CD4-positive, alpha-beta memory T cell (primary cell): Measurements from ENCODE around the gene TPBG. TPM values are rescaled to one million over a fixed set of nuclear protein-coding genes. Genes with fewer than 3 reads are reported as not detected.

Experiments
- CTCF ChIA-PET: fragments of 350-600 bp; sonication (Branson Sonifier 250); formaldehyde crosslinking; loops from one replicate; lab custom pipeline; 2021; ENCODE audit warnings: inconsistent platforms; ENCODE audit not compliant: partially characterized antibody; lab: Charles Lee
- POLR2A ChIA-PET: fragments of 350-600 bp; sonication (Branson Sonifier 250); formaldehyde crosslinking; loops from one replicate; lab custom pipeline; 2021; ENCODE audit not compliant: partially characterized antibody; lab: Charles Lee
- DNase-seq, 5 donors: peaks; one replicate each; pipeline versions ENCODE4 v3.0.0 to v3.0.0-alpha.2; 2020 to 2022; ENCODE audit warnings: mixed read lengths in 1 of 5
- H3K27ac ChIP-seq: one replicate; pipeline ENCODE4 v1.7.0; 2013; ENCODE audit warnings: low read depth, low read length
- H3K27me3 ChIP-seq: 2 replicates; pipeline ENCODE4 v1.7.0; 2013; ENCODE audit warnings: mild to moderate bottlenecking, low read length, moderate library complexity; ENCODE audit not compliant: insufficient read depth
- H3K36me3 ChIP-seq: 2 replicates; pipeline ENCODE4 v1.7.0; 2013; ENCODE audit warnings: mild to moderate bottlenecking, low read length, moderate library complexity; ENCODE audit not compliant: insufficient read depth
- H3K4me1 ChIP-seq: 2 replicates; pipeline ENCODE4 v1.7.0; 2013; ENCODE audit warnings: mild to moderate bottlenecking, low read length, moderate library complexity; ENCODE audit not compliant: insufficient read depth
- H3K4me3 ChIP-seq, 2 donors: one replicate each; pipeline ENCODE4 v1.7.0; 2013; ENCODE audit warnings: low read length in 2 of 2, mild to moderate bottlenecking in 1 of 2
- H3K9me3 ChIP-seq, 2 donors: one replicate each; pipeline ENCODE4 v1.7.0; 2013; ENCODE audit warnings: low read length in 2 of 2, control low read depth in 1 of 2; ENCODE audit not compliant: control insufficient read depth in 1 of 2
- H3K27ac Mint-ChIP-seq, 7 donors: one replicate each; pipeline ENCODE4 v1.8.0; 2020 to 2021; ENCODE audit warnings: mixed read lengths in 7 of 7, mild to moderate bottlenecking in 6 of 7, inconsistent platforms in 3 of 7, moderate library complexity in 3 of 7
- H3K27me3 Mint-ChIP-seq, 2 donors: one replicate each; pipeline ENCODE4 v1.8.0; 2020 to 2021; ENCODE audit warnings: mixed read lengths in 2 of 2
- H3K36me3 Mint-ChIP-seq, 2 donors: one replicate each; pipeline ENCODE4 v1.8.0; 2020 to 2021; ENCODE audit warnings: mixed read lengths in 2 of 2, inconsistent platforms in 1 of 2, mild to moderate bottlenecking in 1 of 2
- H3K4me1 Mint-ChIP-seq, 4 donors: one replicate each; pipeline ENCODE4 v1.8.0; 2020 to 2021; ENCODE audit warnings: mixed read lengths in 4 of 4, mild to moderate bottlenecking in 1 of 4
- H3K4me3 Mint-ChIP-seq, 8 donors: one replicate each; pipeline ENCODE4 v1.8.0; 2020 to 2021; ENCODE audit warnings: mixed read lengths in 8 of 8, mild to moderate bottlenecking in 7 of 8, moderate library complexity in 6 of 8, inconsistent platforms in 3 of 8
- H3K9me3 Mint-ChIP-seq, 8 donors: one replicate each; pipeline ENCODE4 v1.8.0; 2020 to 2021; ENCODE audit warnings: mixed read lengths in 8 of 8, mild to moderate bottlenecking in 5 of 8, inconsistent platforms in 3 of 8, moderate library complexity in 1 of 8
- intact Hi-C: fragments of 100-400 bp; cut with micrococcal nuclease; formaldehyde crosslinking; loops from one replicate; pipeline ENCODE4 v1.15.1; 2023
- polyA plus RNA-seq, 2 donors: library from polyadenylated mRNA; unstranded; fragments of 300-500 nt; fragmentation: Illumina TruSeq; gene quantifications; one replicate each; pipeline ENCODE4 v1.2.3, GENCODE V29; 2021
- total RNA-seq, 2 experiments: library from RNA; stranded (reverse); gene quantifications; one replicate each; pipeline ENCODE4 v1.2.3, GENCODE V29; 2021

The TPBG gene
- total and polyA plus RNA-seq, 4 experiments from 2014 or later = 0.79 to 1.7 (median 1.3) TPM

- Mint-ChIP-seq H3K27me3 (peaks cover 0 to 1% of the 10 kb centered on the region in 2 donors), H3K4me3 (no peak overlapping the region), H3K27ac (no peak overlapping the region), H3K36me3 (no peaks in the 10 kb centered on the region), H3K9me3 (peaks cover 0 to 4% (median 0%) of the 10 kb centered on the region in 8 donors), H3K4me1 (no peaks in the 10 kb centered on the region)
- Histone ChIP-seq H3K9me3 (no peaks in the 10 kb centered on the region), H3K27me3 (no peaks in the 10 kb centered on the region), H3K27ac (no peak overlapping the region), H3K36me3 (no peaks in the 10 kb centered on the region), H3K4me1 (no peaks in the 10 kb centered on the region), H3K4me3 (no peak overlapping the region)
- intact Hi-C loops = no loop called here
- ChIA-PET POLR2A (no interaction called here), CTCF (no interaction called here)
- DNase-seq = no peak
Measured at GRCh38 chr6:82396964-82397751, 33.5 kb downstream of the TPBG start.

- ChIA-PET CTCF (no interaction called here), POLR2A (no interaction called here)
- H3K27me3 ChIP-seq = no peaks in the 10 kb centered on the region
- no peak for DNase-seq
- Mint-ChIP-seq H3K27ac (no peak overlapping the region), H3K9me3 (peaks cover 0 to 4% (median 0%) of the 10 kb centered on the region in 8 donors), H3K4me3 (peak overlapping the region in 1 of 8 donors; percentile 16), H3K36me3 (no peaks in the 10 kb centered on the region), H3K4me1 (no peaks in the 10 kb centered on the region), H3K27me3 (peaks cover 0 to 3% of the 10 kb centered on the region in 2 donors)
- H3K4me3 ChIP-seq = no peak overlapping the region
- intact Hi-C loops = no loop called here
- H3K4me1 ChIP-seq = no peaks in the 10 kb centered on the region
- H3K36me3 ChIP-seq = no peaks in the 10 kb centered on the region
- no peaks in the 10 kb centered on the region for H3K9me3 ChIP-seq
- H3K27ac ChIP-seq = no peak overlapping the region
Measured at GRCh38 chr6:82397962-82398692, 34.5 kb downstream of the TPBG start.

GRCh38 chr6:82408952-82409431 lies 45.4 kb downstream of the TPBG start:
- H3K9me3 Mint-ChIP-seq = no peaks in the 10 kb centered on the region
- ChIA-PET POLR2A (no interaction called here), CTCF (no interaction called here)
- Histone ChIP-seq H3K4me1 (no peaks in the 10 kb centered on the region), H3K9me3 (no peaks in the 10 kb centered on the region), H3K27me3 (no peaks in the 10 kb centered on the region), H3K36me3 (no peaks in the 10 kb centered on the region), H3K4me3 (no peak overlapping the region), H3K27ac (no peak overlapping the region)
- DNase-seq = no peak
- no peak overlapping the region for H3K4me3 Mint-ChIP-seq
- intact Hi-C loops = no loop called here
- H3K27ac Mint-ChIP-seq = no peak overlapping the region
- peaks cover 0 to 3% of the 10 kb centered on the region in 2 donors for H3K27me3 Mint-ChIP-seq
- H3K36me3 Mint-ChIP-seq = no peaks in the 10 kb centered on the region
- H3K4me1 Mint-ChIP-seq = no peaks in the 10 kb centered on the region

- H3K4me3 Mint-ChIP-seq = no peak overlapping the region
- Histone ChIP-seq H3K27me3 (no peaks in the 10 kb centered on the region), H3K27ac (no peak overlapping the region), H3K36me3 (no peaks in the 10 kb centered on the region), H3K4me3 (no peak overlapping the region), H3K4me1 (no peaks in the 10 kb centered on the region), H3K9me3 (no peaks in the 10 kb centered on the region)
- no peak overlapping the region for H3K27ac Mint-ChIP-seq
- DNase-seq = no peak
- H3K36me3 Mint-ChIP-seq = no peaks in the 10 kb centered on the region
- no peaks in the 10 kb centered on the region for H3K9me3 Mint-ChIP-seq
- ChIA-PET POLR2A (no interaction called here), CTCF (no interaction called here)
- intact Hi-C loops = no loop called here
- H3K27me3 Mint-ChIP-seq = peaks cover 0 to 3% of the 10 kb centered on the region in 2 donors
- no peaks in the 10 kb centered on the region for H3K4me1 Mint-ChIP-seq
Measured at GRCh38 chr6:82410151-82410648, 46.6 kb downstream of the TPBG start.

GRCh38 chr6:82413868-82414267 lies 50.3 kb downstream of the TPBG start:
- intact Hi-C loops = no loop called here
- H3K4me1 Mint-ChIP-seq = peaks cover 0 to 1% (median 0%) of the 10 kb centered on the region in 4 donors
- ChIA-PET CTCF (no interaction called here), POLR2A (no interaction called here)
- DNase-seq = no peak
- no peaks in the 10 kb centered on the region for H3K27me3 ChIP-seq
- H3K9me3 Mint-ChIP-seq = no peaks in the 10 kb centered on the region
- H3K27me3 Mint-ChIP-seq = peaks cover 0 to 3% of the 10 kb centered on the region in 2 donors
- no peak overlapping the region for H3K4me3 ChIP-seq
- no peaks in the 10 kb centered on the region for H3K36me3 ChIP-seq
- no peak overlapping the region for H3K27ac Mint-ChIP-seq
- H3K27ac ChIP-seq = no peak overlapping the region
- no peaks in the 10 kb centered on the region for H3K9me3 ChIP-seq
- no peaks in the 10 kb centered on the region for H3K4me1 ChIP-seq
- H3K36me3 Mint-ChIP-seq = no peaks in the 10 kb centered on the region
- H3K4me3 Mint-ChIP-seq = peak overlapping the region in 1 of 8 donors; percentile 5

- no peak for DNase-seq
- Histone ChIP-seq H3K36me3 (no peaks in the 10 kb centered on the region), H3K27ac (no peak overlapping the region), H3K27me3 (no peaks in the 10 kb centered on the region), H3K4me3 (no peak overlapping the region), H3K9me3 (no peaks in the 10 kb centered on the region), H3K4me1 (no peaks in the 10 kb centered on the region)
- Mint-ChIP-seq H3K9me3 (no peaks in the 10 kb centered on the region), H3K4me1 (peaks cover 0 to 1% (median 0%) of the 10 kb centered on the region in 4 donors), H3K36me3 (no peaks in the 10 kb centered on the region), H3K27ac (no peak overlapping the region), H3K4me3 (no peak overlapping the region), H3K27me3 (peaks cover 0 to 3% of the 10 kb centered on the region in 2 donors)
- ChIA-PET CTCF (no interaction called here), POLR2A (no interaction called here)
- intact Hi-C loops = no loop called here
Measured at GRCh38 chr6:82415820-82416219, 52.2 kb downstream of the TPBG start.

GRCh38 chr6:82416346-82416745 lies 52.7 kb downstream of the TPBG start:
- Histone ChIP-seq H3K4me3 (no peak overlapping the region), H3K9me3 (no peaks in the 10 kb centered on the region), H3K27ac (no peak overlapping the region), H3K4me1 (no peaks in the 10 kb centered on the region), H3K36me3 (no peaks in the 10 kb centered on the region), H3K27me3 (no peaks in the 10 kb centered on the region)
- Mint-ChIP-seq H3K4me1 (peaks cover 0 to 1% (median 0%) of the 10 kb centered on the region in 4 donors), H3K27ac (no peak overlapping the region), H3K27me3 (peaks cover 0 to 3% of the 10 kb centered on the region in 2 donors), H3K4me3 (no peak overlapping the region), H3K9me3 (no peaks in the 10 kb centered on the region), H3K36me3 (no peaks in the 10 kb centered on the region)
- no peak for DNase-seq
- intact Hi-C loops = no loop called here
- CTCF ChIA-PET = no interaction called here
- POLR2A ChIA-PET = no interaction called here
